ENCODE measurements around the gene SPC24. TPM values are rescaled to one million over a fixed set of nuclear protein-coding genes. Genes with fewer than 3 reads are reported as not detected.

The SPC24 gene
- total RNA-seq, 4 donors from 2014 or later, result 0.24 to 1.1 (median 0.78) TPM; not detected in 1

DNA sequence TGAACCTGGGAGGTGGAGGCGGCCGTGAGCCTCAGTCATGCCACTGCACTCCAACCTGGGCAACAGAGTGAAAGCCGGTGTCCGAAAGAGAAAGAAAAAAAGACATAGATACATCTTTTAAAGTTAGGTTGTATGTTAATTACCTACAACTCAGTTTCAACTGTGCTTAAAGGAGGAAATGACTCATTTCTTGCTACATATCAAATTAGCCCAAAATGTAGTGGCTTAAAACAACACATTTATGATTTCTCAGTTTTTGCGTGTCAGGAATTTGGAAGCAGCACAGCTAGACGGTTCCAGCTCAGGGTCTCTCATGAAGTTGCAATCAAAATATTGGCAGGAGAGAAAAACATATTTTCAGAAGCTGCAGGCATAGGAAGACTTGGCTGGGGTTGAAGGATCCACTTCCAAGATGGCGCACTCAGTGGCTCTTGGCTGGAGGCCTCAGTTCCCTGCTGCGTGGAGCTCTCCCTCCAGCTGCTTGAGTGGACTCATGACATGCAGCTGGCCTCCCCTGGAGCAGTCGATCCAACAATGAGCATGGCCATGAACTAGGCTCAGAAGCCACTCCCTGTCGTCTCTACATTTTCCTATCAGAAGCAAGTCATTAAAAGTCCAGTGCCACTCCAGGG is 59.3 kb downstream of the SPC24 start:
- intact Hi-C loops (cut with DNase I), result no loop called here
- Histone ChIP-seq H3K27ac (peak overlapping the region; percentile 93 to 97 (median 94)), H3K4me1 (peaks cover 41 to 50% of the 10 kb centered on the region in 2 donors), H3K27me3 (no peaks in the 10 kb centered on the region), H3K36me3 (no peaks in the 10 kb centered on the region), H3K4me3 (replicated peaks in 1 of 3) (no peak overlapping the region), H3K9me3 (no peaks in the 10 kb centered on the region)
- TF ChIP-seq, protein P1, sequence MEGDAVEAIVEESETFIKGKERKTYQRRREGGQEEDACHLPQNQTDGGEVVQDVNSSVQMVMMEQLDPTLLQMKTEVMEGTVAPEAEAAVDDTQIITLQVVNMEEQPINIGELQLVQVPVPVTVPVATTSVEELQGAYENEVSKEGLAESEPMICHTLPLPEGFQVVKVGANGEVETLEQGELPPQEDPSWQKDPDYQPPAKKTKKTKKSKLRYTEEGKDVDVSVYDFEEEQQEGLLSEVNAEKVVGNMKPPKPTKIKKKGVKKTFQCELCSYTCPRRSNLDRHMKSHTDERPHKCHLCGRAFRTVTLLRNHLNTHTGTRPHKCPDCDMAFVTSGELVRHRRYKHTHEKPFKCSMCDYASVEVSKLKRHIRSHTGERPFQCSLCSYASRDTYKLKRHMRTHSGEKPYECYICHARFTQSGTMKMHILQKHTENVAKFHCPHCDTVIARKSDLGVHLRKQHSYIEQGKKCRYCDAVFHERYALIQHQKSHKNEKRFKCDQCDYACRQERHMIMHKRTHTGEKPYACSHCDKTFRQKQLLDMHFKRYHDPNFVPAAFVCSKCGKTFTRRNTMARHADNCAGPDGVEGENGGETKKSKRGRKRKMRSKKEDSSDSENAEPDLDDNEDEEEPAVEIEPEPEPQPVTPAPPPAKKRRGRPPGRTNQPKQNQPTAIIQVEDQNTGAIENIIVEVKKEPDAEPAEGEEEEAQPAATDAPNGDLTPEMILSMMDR (IDR thresholded peaks at IDR 0.05), result peak in 1 of 6 experiments; percentile 2
- TF ChIP-seq POLR2A (IDR thresholded peaks at IDR 0.05), result no peak
- WGBS, 2 donors, result 35 to 61% methylated on average over 10 of the region's 10 CpGs
- peak; percentile 55 to 85 for DNase-seq

Small RNAs within 50 kb of the gene (microRNA-seq; reads per million reads assigned to microRNA genes)
- gene MIR6886, result not detected

Other genes starting within 250 kb of the SPC24 start
- gene YIPF2, start 227.1 kb downstream of the SPC24 start, total RNA-seq, result 100 to 1,000 TPM in 2 of 4 donors, 10 to 100 TPM in 2; 85.1 to 127 (median 104) TPM
- gene TIMM29, start 227.0 kb downstream of the SPC24 start, total RNA-seq, result 10 to 100 TPM; 19.6 to 39.5 (median 33.4) TPM
- gene SMARCA4, start 194.8 kb downstream of the SPC24 start, total RNA-seq, result 100 to 1,000 TPM in 2 of 4 donors, 10 to 100 TPM in 2; 49.4 to 108 (median 89.0) TPM
- 10 to 100 TPM in 3 of 4 donors, 1 to 10 TPM in 1; 8.7 to 39.1 (median 20.3) TPM for gene LDLR, start 66.3 kb downstream of the SPC24 start, total RNA-seq
- gene KANK2, start 41.8 kb upstream of the SPC24 start, total RNA-seq, result 100 to 1,000 TPM; 177 to 241 (median 222) TPM
- 1 to 10 TPM in 1 of 4 donors, not detected in 3; 3.4 TPM for gene ANGPTL8, start 83.8 kb upstream of the SPC24 start, total RNA-seq
- gene DOCK6, start 106.7 kb upstream of the SPC24 start, total RNA-seq, result 100 to 1,000 TPM in 1 of 4 donors, 10 to 100 TPM in 3; 41.4 to 156 (median 58.1) TPM
- under 1 TPM in 1 of 4 donors, not detected in 3; 0.54 TPM for gene TSPAN16, start 140.4 kb upstream of the SPC24 start, total RNA-seq
- gene RAB3D, start 183.9 kb upstream of the SPC24 start, total RNA-seq, result 10 to 100 TPM; 14.8 to 30.3 (median 20.6) TPM
- 1,000 to 10,000 TPM in 1 of 4 donors, 100 to 1,000 TPM in 3; 266 to 1,029 (median 650) TPM for gene TMEM205, start 190.5 kb upstream of the SPC24 start, total RNA-seq
- 10 to 100 TPM; 27.0 to 36.9 (median 34.5) TPM for gene CCDC159, start 190.7 kb upstream of the SPC24 start, total RNA-seq
- 10 to 100 TPM in 1 of 4 donors, 1 to 10 TPM in 3; 6.0 to 18.4 (median 8.9) TPM for gene PLPPR2, start 199.7 kb upstream of the SPC24 start, total RNA-seq
- 1 to 10 TPM; 2.3 to 4.3 (median 3.4) TPM for gene SWSAP1, start 218.9 kb upstream of the SPC24 start, total RNA-seq
- 10 to 100 TPM; 16.8 to 48.0 (median 31.3) TPM for gene EPOR, start 228.5 kb upstream of the SPC24 start, total RNA-seq